HG02798 (cell line): ENCODE data around the gene NHERF2.

Source experiments
- ATAC-seq: cut with Tn5 transposase; IDR thresholded peaks from one replicate; pipeline ENCODE4 v1.9.1; 2021; ENCODE audit warnings: mild to moderate bottlenecking; ENCODE audit not compliant: unreplicated experiment, poor library complexity

The NHERF2 gene

GRCh38 chr16:1990351-1991134, 36.2 kb upstream of the NHERF2 start:
- ATAC-seq, result no peak

GRCh38 chr16:1991135-1991551, 35.6 kb upstream of the NHERF2 start:
- ATAC-seq, result no peak

DNA sequence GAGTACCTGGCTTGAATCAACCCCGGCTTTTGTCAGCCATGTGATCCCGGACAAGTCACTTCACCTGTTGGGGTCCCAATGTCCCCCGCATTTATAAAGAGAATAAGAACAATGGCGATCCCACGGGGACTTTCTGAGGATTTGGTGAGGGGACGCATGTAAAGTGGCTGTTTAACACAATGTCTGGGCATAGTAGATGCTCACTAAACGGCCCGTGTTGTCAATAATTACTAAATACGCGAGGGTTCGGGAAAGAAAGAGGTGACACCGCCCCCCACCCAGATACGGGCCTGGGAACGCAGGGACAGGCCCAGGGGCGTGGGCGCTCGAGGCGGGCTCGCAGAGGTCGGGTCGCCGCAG, 35.1 kb upstream of the NHERF2 start:
- ATAC-seq, result no peak

- ATAC-seq, result peak; percentile 68
Observed at GRCh38 chr16:1991948-1992703, 34.6 kb upstream of the NHERF2 start.

DNA sequence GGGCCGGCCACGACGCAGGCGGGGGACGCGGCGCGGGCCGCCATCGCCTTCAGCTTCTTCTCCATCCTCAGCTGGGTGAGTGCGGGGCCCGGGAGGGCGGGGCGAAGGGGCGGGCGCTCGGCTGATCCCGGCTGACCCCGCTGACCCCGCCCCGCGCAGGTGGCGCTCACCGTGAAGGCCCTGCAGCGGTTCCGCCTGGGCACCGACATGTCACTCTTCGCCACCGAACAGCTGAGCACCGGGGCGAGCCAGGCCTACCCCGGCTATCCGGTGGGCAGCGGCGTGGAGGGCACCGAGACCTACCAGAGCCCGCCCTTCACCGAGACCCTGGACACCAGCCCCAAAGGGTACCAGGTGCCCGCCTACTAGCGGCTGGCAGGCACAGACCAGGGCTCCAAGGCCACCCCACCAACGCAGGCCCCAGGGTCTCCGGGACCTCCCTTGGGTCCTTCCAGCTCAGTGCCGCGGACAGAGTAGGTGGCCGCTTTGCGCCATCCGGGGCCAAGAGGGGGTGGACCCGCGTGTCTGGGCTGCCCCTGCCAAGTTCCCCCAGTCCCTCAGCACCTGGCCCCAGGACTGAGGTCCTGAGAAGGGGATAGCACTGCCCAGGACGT, 33.9 kb upstream of the NHERF2 start:
- no peak for ATAC-seq

DNA sequence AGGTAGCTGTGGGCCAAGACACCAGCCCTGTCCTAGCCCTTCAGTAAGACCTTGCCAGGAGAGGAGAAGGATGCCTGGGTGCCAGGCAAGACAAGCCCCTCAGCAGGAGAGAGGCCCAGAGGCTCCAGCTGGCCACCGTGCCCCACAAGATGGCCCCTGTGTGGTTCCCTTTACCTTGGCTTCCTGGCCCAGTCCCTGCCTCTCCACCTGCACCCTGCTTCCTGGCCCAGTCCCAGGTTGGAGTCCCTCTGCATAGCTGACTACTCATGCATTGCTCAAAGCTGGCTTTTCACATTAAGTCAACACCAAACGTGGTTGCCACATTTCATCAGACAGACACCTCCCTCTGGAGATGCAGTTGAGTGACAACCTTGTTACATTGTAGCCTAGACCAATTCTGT, 33.0 kb upstream of the NHERF2 start:
- no peak for ATAC-seq

- no peak for ATAC-seq
Observed at GRCh38 chr16:1997494-1998359, 29.0 kb upstream of the NHERF2 start.

DNA sequence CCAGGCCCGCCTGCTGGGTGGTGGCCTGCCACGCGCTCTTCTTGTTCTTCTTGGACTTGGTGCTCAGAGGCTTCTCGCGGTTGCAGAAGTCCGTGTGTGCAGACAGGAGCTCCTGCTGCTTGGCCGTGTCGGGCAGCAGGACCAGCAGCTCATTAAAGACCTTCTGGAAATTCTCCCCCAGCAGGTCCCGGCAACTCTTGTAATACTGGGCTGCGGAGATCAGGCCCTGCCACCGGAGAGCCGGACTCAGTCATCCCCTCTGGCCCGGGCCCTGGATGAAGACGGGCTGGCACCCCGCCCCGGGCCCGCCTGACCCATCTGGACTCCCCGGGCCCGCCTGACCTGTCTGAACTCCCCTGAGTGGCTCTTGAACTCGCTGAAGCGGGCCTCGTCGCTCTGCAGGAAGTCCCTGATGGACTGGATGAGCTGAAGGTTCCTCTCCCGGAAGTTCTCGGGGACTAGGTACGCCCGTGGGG, 28.3 kb upstream of the NHERF2 start:
- no peak for ATAC-seq

- ATAC-seq, result no peak
Observed at GRCh38 chr16:1998852-1999801, 27.6 kb upstream of the NHERF2 start.

- no peak for ATAC-seq
Observed at GRCh38 chr16:1999866-2000514, 26.7 kb upstream of the NHERF2 start.

DNA sequence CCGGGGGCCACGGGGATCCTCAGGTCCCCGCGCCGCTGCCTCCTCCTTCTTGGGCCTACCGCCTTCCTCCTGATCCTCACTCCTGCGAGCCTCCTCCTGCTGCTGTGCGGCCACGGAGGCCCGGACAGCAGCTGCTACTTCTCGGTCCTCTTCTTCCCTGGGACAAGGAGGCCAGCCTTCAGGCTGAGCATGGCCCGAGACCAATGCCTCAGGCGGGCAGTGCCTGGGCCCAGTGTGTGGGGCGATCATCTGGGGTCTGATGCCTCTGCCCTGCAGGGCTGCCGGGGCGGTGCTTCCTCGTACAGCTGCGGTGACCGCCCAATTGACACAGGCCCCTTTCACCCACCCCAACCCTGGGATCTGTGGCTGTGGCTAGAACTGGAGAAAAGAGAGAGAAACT, 25.7 kb upstream of the NHERF2 start:
- ATAC-seq, result no peak

DNA sequence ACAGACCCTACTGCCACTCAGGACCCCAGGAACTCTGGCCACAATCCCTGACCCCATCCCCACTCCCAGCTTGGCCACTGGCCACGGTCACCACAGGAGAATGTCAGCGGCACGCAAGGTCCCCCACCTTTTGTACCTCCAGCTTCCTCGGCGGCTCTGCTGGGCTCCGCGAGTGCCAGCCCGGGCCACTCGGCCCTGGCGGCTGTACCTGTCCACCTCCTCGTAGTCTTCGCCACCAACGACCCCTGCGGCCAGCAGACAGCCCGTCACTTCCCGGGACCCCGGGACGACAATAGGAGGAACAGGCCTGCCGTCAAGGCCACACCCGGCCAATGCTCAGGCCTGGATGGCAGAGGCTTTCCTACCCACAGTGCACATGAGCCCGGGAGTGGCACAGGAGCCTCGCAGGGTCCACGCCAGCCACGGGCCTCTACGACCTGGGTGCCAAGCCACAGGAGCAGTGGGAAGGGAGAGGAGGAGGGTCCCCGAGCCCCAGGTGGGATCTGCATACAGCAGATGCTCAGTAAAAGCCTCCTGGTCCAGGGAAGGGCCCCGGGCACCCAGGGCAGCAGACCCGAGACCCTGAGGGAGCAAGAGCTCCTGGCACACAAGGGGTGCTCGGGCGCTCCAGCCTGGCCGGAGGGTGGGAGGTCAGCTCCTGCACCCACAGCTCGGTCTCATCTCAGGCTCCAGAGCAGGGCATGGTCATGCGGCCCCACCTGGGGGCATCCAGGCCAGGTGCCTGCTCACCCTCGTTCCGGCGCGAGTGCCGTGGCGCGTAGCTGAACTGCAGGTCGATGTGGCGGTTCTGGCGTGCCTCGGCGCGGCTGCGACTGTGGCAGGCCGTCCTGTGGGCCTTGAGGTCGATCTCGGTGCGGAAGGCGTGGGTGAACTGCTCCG, 25.0 kb upstream of the NHERF2 start:
- no peak for ATAC-seq

GRCh38 chr16:2002406-2003230, 24.1 kb upstream of the NHERF2 start:
- no peak for ATAC-seq

DNA sequence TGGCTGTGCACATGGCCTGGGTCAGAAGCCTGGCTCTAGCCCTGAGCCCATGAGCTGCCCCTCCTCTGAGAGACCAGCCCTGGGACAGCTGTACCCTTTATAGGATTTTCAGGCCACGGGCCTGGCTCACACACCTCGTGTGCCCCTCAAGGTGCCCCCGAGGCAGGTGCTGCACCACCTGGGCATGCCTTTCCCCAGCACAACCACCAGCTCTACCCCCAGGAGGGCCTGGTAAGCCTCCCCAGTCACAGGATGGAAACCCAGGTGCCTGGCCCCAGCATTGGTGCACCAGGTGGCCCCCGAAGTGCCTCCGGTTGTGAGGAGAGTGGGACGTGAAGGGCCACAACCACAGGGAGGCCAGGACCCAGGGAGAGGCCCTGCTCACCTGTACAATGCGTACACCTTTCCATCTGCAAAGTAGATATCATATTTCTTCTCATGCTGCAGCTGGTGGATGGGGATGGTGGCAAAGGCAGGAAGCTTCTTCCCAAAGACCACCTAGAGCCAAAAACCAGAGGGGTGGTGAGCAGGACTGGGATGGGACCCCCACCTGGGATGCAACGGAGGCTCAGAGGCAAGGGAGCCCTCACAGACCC, 23.4 kb upstream of the NHERF2 start:
- ATAC-seq, result no peak

- peak; percentile 72 for ATAC-seq
Observed at GRCh38 chr16:2003827-2004641, 22.7 kb upstream of the NHERF2 start.
